CMK (cell line): ENCODE data around the gene IAPP.
"Not testable (repeated sequence)": the region's sequence is repeated elsewhere in the genome, so short reads cannot be mapped to it uniquely, and the experiment has no call there.

ENCODE experiments used
- DNase-seq: peaks from one replicate; pipeline ENCODE4 v3.0.0-alpha.2; 2010; ENCODE audit warnings: low read depth

IAPP gene

DNA sequence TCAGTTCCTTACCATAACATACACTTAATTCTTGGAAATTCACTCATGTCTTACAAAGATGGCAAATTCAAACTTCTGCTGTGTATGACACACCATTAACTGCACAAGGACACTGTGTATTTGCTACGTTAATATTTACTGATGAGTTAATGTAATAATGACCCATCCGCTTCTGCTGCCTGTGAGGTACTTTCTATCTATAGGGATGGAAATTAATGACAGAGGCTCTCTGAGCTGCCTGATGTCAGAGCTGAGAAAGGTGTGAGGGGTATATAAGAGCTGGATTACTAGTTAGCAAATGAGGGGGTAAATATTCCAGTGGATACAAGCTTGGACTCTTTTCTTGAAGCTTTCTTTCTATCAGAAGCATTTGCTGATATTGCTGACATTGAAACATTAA is at the start of gene IAPP:
Gene IAPP (plus strand): TSS at position 301 of the 400 bp plus-strand sequence. CDS start 450 bp downstream, outside the sequence.
- no peak for DNase-seq

DNA sequence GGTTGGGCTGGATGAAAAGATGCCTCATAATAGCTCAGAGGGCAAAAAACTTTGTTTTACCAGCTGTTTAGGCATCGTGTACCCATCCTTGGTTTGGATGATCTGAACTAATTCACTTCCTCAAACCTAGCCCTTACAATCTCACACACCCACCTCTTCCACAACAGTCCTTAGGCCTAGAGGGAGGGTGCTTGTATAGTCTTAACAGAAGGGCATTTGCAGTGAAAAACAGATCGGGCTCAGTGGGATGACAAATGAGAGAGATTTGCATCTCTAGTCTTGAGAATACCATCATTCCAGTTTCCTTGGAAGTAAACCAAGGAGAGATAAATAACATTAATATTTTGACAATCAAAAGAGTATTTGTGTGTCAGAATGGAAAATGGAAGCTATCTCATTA is 49.0 kb upstream of the IAPP start:
- no peak for DNase-seq

DNA sequence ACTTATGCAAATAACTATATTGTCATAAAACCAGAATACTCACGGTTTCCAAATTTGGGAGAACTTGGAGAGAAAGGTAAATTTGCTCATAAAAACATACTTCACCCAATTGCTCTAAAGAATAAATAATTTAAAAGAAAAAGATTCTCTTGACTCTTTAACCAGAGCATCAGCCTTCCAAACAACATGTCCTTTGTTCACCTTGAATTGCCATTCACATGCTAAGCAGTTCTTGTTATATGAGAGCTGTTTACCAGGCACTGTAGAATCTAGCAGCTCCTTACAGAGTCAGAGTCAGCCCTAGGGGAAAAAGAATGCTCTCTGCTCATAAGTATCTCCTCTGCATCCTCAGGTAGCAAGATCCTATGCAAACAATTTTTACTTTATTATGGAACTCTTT is 48.2 kb upstream of the IAPP start:
- no peak for DNase-seq

GRCh38 chr12:21328578-21328977 is 44.1 kb upstream of the IAPP start:
- no peak for DNase-seq

DNA sequence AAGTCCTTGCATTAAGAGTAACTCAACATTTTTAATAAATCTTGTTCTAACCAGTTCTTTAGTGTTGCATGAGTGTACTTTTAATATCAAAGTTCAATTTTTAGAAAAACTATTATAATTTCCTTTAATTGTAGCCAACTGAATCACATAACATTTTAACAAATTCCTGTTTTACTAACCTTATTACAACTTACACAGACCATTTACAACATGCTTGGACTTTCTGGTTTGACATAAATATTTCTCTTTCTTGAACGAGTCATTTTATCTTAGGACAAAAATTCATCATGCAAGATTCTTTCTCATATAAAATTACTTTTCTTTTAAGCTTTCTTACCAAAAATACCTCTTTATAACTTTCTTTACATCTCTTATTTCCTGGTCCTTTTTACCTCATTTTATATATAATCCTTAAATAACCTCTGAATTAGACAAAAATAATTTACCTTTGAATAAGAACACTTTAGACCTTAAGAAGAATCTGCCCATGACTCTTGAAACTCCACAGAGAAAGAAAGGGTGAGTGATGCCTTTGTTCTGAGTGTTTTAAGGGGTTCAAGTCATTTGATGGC is 41.9 kb upstream of the IAPP start:
- no peak for DNase-seq

GRCh38 chr12:21334771-21335325 is 37.9 kb upstream of the IAPP start, which contains the start of gene SLCO1A2:
TSS of gene SLCO1A2 (minus strand) at chr12:21334917. CDS start at chr12:21334647, 270 bp downstream.
- DNase-seq: no peak

- no peak for DNase-seq
Measured at GRCh38 chr12:21336656-21337055, 36.0 kb upstream of the IAPP start.

DNA sequence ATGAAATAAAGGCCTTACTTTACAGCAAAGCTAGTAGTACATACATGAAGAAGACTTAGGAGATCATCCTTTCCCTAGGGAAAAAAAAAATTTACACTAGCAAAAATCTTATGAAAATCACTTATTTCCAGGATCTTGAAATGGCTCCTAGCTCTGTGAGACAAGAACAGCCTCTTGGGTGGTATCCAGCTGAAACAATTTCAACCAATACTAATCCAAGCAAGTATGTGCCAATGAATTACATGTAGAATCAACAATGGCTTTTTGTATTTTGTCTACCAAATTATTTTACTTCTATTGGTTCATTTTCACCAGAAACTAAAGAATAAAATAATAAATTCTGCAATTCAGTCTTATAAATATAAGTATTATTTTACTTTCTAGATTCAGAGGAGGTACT is 35.2 kb upstream of the IAPP start:
- no peak for DNase-seq

- no peak for DNase-seq
Measured at GRCh38 chr12:21337959-21338744, 34.5 kb upstream of the IAPP start.

GRCh38 chr12:21339921-21340320 is 32.8 kb upstream of the IAPP start:
- DNase-seq: no peak

- DNase-seq: no peak
Measured at GRCh38 chr12:21340403-21340802, 32.3 kb upstream of the IAPP start.

GRCh38 chr12:21341769-21342168 is 30.9 kb upstream of the IAPP start:
- no peak for DNase-seq

GRCh38 chr12:21343636-21344035 is 29.1 kb upstream of the IAPP start:
- no peak for DNase-seq

GRCh38 chr12:21346542-21347205 is 26.0 kb upstream of the IAPP start:
- DNase-seq: no peak

DNA sequence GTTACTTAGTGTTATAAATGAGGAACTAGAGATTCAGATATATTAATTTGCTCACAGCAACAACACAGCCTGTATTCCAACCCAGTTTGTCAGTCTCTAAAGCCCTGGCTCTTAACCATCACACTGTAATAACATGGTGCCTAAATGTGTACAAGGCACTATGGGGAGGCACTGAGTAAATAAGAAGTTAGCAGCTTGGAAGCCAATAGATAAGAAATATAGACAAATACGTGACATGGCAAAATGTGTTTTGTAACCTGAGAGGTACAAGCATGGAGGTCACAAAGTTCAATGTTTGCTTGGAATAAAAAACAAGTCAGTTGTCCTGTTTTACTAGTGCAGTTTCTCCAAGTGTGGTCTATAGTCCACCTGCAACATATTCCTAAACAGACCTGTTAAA is 21.7 kb upstream of the IAPP start:
- no peak for DNase-seq

DNA sequence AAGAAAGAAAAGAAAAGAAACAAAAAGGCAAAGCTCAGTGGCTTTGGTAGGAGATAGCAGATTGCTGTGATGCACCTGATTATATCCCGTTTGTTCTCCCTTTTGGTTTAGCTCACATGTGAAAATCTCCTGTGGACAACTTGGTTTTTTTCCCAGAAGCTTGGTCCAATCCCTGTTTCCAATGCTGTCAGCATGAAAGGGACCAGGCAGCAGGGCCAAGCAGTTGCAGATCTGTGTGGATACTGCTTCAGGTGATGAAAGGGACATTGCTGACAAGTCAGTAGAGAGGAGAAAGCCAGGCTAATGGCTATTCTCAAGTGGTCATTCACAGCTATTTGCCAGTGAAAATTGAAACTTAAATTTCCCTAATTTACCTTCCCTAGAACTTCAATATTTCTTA is 19.2 kb upstream of the IAPP start:
- DNase-seq: no peak

GRCh38 chr12:21353948-21354347 is 18.8 kb upstream of the IAPP start:
- DNase-seq: no peak

GRCh38 chr12:21354641-21355040 is 18.1 kb upstream of the IAPP start:
- DNase-seq: no peak

- not testable (repeated sequence) for DNase-seq
Measured at GRCh38 chr12:21360632-21361031, 12.1 kb upstream of the IAPP start.

DNA sequence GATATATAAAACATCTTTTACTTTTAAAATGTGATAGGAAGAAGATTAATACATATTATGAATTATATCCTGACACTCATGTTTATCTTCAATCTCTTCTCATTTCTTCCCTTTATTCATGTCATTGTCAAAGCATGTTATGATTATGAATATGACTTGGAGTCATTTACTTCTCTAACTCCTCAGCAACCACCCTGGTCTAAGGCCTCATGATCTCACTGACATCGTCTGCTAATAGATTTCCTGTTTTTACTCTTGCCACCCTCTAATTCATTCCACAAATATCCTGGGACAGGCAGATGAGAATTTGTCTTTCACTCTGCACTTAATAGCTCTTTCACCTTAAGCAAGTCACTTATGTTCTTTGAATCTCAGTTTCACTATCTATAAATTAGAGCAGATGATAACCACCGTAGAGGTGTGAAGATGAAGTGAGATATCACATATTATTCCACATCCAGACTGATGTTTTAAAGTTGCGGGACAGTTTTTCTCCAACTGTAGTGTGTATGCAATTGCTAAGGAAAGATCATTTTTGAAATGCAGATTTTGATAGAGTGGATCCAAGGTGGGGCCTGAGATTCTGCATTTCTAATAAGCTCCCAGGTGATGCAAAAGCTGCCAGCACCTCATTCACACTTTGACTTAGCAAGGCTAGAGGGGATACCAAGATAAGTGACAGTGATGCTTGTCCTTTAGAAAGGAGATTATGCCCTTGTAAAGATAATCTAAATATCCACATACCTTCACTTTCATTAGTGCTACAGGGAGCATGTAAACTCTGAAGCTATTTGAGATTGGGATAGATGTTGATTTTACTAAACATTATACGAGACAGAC is 3.3 kb upstream of the IAPP start:
- no peak for DNase-seq

GRCh38 chr12:21370845-21371449 is 1.8 kb upstream of the IAPP start:
- no peak for DNase-seq

- DNase-seq: no peak
Measured at GRCh38 chr12:21379218-21379617, 6.5 kb downstream of the IAPP start.
